Effector CD8-positive, alpha-beta T cell (primary cell): ENCODE results near the gene IFT20.

Source experiments
- DNase-seq: peaks from one replicate; lab custom pipeline; 2025; lab: John Stamatoyannopoulos, UW
- total RNA-seq, 4 experiments: gene quantifications; one replicate each; lab custom pipeline; 2026; lab: John Stamatoyannopoulos, UW

Gene IFT20, protein sequence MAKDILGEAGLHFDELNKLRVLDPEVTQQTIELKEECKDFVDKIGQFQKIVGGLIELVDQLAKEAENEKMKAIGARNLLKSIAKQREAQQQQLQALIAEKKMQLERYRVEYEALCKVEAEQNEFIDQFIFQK
- total RNA-seq: 20.2 to 31.5 (median 26.3) reads per million in 4 experiments

DNA sequence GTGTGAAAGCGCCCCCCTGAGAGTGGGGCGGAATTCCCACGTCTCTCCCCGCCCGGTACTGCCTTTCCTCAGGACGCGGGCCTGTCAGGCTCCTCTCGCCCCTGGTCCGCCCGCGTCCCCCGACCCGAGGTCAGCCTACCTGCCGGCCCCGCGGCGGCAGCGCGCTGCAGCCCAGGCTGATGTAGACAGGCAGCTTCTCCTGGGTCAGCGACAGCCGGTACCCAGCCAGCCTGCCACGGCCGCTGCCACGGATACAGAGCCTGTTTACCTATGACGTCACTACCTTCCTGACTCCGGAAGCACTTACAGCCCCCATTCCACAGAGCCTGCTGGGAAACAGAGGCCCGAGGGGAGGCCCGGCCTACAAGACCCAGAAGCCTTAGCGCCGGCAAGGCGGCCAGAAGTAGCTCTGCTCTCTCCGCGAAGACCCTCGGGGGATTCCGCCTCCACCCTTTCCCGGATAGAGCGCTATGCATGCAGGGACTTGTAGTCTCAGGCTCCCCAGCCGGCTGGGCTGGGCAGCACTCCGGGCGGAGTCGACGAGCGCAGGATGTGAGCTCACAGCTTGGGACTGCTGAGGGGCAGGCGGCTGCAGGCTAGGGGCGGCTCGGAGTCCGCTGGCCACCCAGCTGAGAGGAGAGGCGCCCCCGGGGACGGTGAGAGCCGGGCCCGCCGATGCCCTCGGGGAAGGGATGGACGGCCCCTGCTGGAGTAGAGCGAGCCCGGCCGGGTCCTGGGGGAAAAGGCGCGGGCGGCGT is at the start of gene IFT20, which contains the start of gene TNFAIP1:
Gene IFT20, minus strand, starts transcription at position 272 of the 758 bp plus-strand sequence. CDS start 3,487 bp downstream, outside the sequence.
Gene TNFAIP1, plus strand, starts transcription at position 561 of the 758 bp plus-strand sequence. CDS start 3,761 bp downstream, outside the sequence.
- DNase-seq: peak; percentile 95

DNA sequence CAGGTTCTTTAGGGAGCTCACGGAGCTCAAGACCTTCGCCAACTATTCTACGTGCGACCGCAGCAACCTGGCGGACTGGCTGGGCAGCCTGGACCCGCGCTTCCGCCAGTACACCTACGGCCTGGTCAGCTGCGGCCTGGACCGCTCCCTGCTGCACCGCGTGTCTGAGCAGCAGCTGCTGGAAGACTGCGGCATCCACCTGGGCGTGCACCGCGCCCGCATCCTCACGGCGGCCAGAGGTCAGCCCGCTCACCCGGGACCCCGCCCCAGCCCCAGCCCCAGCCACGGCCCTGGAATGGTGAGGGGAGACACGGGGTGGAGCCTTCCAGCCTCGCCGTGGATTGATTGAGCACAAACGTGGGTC is 49.7 kb upstream of the IFT20 start:
- no peak for DNase-seq

DNA sequence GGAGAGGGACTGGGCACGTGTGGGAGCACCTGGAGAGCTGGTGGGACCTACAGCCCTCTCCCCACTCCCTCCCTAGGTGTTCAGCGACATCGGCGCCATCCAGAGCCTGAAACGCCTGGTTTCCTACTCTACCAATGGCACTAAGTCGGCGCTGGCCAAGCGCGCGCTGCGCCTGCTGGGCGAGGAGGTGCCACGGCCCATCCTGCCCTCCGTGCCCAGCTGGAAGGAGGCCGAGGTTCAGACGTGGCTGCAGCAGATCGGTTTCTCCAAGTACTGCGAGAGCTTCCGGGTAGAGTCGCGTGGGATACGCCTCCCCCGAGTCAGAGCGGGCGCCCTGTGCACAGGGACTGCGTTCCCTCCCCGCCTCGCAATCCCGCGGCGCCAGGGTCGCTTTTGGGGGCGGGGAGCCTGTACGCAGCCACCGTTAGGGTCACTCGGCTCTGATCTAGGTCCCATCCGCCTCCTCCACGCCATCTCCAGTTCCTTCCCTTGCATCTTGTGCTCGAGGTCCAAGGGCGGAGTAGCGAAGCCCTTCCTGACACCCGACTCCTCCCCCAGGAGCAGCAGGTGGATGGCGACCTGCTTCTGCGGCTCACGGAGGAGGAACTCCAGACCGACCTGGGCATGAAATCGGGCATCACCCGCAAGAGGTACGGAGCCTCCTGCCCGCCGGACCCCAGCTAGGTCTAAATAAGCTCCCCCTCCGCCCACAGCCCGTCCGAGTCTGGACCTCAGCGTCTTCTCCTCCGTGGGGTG is 49.2 kb upstream of the IFT20 start:
- DNase-seq: peak; percentile 19

DNA sequence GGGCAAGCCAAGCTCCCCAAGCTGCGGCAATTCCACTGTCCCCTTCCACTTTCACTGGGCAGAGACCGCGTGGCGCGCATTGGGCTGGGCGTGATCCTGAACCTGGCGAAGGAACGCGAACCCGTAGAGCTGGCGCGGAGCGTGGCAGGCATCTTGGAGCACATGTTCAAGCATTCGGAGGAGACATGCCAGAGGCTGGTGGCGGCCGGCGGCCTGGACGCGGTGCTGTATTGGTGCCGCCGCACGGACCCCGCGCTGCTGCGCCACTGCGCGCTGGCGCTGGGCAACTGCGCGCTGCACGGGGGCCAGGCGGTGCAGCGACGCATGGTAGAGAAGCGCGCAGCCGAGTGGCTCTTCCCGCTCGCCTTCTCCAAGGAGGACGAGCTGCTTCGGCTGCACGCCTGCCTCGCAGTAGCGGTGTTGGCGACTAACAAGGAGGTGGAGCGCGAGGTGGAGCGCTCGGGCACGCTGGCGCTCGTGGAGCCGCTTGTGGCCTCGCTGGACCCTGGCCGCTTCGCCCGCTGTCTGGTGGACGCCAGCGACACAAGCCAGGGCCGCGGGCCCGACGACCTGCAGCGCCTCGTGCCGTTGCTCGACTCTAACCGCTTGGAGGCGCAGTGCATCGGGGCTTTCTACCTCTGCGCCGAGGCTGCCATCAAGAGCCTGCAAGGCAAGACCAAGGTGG is 46.0 kb upstream of the IFT20 start:
- DNase-seq: no peak

DNA sequence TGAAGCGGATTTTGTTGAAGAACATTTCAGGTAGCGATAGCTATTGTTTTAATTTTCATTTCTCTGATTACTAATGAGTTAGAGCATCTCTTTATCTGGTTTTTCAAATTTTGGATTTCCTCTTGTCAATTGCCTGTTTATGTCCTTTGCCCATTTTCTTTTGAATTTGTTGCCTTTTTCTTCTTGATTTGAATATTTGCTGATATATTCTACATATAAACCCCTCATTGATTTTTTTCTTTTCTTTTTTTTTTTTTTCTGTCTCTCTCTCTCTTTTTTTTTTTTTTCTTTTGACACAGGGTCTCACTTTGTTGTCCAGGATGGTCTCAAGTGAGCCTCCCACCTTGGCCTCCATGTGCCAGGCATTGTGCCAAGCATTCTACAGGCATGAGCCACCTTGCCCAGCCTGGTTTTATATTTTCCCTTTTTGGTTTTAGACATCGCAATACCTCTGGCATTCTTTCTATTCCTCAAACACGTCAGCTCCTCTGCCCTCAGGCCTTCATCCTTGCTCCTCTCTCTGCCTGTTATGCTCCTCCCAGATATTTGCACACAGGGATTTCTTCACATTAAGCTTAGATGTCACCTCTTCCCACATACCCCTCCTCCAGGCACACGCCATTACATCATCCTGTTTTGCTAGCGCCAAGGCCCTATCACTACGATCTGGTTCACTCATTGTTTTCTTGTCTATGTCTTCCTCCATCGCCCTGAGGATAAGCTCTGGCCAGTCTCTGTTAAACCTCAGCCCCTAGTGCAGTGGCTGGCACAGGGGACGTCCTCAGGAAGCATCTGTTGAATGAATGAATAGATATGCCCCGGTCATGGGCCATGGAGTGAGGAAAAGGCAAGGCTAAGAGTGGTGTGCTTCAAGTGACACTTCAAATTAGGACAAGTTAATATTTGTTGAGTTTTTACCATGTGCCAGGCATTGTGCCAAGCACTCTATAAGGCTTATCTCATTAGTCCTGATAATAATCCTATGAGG is 44.8 kb upstream of the IFT20 start:
- DNase-seq: no peak

DNA sequence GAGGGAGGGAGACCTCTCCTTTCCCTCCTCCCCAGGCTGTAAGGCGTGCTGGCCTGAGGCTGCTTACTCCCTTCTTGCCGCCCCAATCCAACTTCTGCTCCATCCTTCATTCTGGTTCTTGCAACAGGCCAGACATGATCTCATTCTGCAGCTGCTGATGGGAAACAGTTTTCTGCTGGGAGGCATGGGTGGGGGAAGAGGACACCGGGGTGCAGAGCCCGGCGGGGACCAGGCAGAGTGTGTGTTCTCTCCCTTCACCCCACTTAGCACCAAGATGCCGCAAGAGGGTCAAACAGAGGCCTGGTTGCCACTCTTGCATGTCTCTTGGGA is 37.6 kb upstream of the IFT20 start:
- no peak for DNase-seq

DNA sequence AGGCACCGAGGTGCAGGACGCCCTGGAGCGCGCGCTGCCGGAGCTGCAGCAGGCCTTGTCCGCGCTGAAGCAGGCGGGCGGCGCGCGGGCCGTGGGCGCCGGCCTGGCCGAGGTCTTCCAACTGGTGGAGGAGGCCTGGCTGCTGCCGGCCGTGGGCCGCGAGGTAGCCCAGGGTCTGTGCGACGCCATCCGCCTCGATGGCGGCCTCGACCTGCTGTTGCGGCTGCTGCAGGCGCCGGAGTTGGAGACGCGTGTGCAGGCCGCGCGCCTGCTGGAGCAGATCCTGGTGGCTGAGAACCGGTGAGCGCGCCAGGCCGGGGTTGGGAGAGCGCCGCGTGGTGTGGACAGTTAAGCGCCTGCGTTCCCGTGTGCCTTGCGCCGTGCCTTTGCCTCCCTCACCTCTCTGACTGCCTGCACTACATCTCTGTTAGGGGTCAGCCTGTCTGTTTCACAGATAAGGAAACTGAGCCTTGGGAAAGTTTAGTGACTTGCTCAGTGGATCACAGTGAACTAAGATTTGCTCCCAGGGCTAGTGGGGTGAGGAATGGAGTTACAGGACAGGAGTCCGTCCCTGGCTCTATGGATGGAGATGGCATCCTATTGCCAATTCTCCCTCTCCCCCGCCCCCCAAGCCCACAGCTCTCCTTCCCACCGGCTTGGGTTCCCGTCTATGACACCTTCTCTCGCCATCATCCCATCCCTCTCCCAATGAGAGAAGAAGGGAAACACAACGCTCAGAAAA is 37.1 kb upstream of the IFT20 start:
- DNase-seq: no peak

DNA sequence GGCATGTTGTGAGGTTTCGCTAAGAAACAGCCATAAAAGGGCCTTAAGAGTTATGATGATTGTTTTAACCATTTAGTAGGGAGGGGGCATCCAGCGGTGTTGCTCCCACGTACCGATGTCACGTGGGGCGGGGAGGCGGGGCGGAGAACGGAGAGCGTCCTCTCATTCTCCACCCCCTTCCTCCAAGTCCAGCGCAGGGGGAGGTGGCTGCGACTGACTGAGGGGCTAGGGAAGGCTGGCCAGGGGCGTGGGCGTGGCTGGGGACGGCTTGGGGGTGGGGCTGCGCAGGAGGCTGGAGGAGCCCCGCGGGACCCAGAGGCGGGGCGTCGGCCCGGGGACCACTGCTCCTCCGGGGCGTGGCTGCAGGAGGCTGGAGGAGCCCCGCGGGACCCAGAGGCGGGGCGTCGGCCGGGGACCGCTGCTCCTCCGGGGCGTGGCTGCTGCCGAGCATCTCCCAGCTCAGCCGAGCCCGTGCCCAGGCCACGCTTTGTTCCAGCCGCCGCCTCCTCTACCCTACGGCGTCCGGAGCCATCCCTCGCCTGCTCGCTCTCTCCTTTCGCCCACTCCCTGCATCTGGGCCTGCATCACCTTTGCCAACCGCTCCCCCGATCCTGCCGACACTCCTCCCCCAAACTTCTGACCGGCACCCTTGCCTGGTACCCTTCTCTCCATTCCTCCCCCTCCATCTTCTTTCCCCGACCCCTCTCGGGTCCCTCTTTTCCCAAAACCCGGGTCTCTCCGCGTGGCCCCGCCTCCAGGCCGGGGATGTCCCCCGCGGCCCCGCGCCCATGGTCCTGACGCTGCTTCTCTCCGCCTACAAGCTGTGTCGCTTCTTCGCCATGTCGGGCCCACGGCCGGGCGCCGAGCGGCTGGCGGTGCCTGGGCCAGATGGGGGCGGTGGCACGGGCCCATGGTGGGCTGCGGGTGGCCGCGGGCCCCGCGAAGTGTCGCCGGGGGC is 36.3 kb upstream of the IFT20 start, which contains the start of gene SARM1:
Gene SARM1, plus strand, starts transcription at position 450 of the 958 bp plus-strand sequence. Its CDS starts 339 bp downstream, at position 789.
- DNase-seq: peak; percentile 72

DNA sequence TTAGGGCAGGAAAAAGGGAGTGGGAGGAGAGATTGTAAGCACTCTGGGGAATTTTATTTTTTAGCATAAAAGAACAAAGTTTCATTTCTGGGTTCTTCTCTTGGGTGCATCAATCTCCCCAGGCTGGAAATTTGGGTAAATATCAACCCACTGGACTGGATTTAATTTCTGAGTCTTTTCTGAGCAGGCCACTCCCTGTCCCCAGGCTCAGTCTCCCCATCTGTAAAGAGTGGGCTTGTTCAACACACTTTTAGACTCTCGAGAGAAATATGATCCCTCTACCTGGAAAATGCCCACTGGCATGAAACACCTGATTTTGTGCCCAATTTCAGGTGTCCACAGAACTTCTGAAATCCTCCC is 35.5 kb upstream of the IFT20 start:
- no peak for DNase-seq

DNA sequence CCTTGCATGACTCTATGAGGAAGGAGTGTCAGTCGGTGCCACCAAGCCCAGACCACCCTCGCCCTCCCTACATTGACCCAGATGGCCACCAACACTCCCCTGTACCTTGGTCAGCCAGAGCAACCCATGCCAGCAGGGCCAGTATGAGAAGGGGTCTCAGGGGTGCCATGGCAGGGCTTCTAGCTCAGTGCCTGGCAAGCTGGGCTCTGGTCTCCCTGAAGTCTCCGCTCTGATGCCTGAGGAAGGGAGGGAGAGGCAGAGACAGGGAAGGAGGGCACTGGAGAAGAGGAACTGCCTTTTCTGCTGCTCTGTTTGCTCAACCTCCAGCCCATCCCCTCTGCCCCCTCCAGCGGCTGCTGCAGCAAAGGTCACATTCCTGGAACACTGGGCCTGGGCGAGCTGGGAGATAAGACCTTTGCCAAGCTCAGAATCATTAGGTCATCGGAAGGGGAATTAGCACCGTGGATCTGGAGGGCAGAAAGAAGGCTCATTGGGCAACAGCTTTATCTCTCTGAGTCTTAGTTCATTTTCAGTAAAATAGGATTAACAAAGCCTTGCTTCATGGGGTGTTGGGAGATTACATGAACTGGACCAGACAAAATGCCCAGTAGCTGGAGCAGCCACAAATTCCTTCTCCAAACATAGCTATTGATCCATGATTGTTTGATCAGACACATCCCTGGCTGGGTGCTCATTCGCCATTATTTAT is 34.9 kb upstream of the IFT20 start, which contains the start of gene VTN:
Gene VTN, minus strand, starts transcription at position 273 of the 709 bp plus-strand sequence. Its CDS starts 104 bp downstream, at position 169.
- no peak for DNase-seq

DNA sequence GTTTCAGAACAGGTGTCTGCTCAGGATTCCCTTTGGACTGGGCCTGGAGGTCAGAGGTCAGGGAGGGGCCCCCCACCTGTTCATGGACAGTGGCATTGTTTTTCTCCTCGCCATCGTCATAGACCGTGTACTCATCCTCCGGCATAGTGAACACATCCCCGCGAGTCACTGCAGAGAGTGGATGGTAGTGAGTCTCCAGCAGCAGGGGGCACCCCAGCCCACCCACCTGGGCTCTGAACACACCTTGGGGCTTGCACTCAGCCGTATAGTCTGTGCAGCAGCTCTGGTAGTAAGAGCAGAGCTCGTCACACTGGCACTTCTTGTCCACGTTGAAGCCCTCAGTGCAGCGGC is 34.4 kb upstream of the IFT20 start:
- DNase-seq: no peak

DNA sequence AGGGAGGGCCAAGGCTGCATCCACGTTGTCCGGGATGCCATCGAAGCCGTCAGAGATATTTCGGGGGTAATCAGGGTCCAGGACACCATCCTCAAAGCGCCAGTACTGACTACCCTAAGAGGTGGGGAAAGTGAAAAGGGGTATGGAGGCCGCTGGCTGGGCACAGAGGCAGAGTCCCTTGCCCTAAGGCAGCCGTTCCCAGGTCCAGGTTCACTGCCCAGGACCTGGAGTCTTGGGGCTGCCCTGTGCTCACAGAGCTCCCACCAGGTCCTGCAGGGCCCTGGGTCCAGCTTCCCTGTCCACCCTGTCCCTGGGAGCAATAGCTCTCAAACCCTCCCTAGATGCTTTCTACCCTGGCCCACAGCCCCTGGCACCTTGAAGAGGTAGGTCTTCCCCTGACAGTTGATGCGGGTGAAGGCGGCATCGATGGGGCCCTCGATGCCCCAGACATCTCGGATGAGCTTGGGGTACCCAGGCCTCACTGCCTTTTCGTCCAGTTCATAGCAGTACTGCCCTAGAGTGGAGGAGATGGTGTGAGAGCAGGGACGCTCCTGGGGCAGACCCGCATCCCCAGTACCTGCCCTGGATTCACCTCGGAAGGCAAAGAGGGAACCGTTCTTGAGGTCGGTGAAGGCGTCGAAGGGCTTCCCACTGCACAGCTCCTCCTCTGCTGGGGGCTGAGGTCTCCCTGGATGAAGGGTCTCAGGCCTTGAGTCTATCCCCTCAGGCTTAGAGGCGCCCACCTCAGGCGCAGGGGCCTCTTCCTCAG is 33.8 kb upstream of the IFT20 start:
- no peak for DNase-seq

DNA sequence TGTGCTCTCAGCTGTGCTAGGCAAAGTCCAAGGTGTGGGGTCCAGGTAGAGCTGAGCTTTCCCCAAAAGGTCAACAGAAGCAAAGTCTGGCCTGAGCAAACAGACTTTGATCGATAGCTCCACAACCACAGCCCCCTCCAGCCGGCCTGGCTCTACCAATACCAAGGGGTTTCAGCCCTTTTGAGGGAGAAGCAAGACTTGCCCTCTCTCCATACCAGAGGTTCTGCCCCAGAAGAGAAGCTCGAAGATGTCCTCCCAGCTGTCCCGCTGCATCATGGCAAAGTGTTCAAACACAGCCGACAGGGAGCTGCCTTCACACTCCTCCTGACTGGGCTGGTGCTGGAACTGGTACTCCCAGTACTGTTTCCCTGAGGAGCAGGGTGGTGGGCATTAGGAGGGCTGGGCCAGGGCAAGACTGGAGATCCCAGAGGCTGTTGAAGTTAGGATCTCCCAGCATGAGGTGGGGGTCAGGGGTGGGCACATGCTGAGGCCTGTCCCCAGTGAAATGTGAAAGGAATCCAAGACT is 33.1 kb upstream of the IFT20 start:
- DNase-seq: no peak

DNA sequence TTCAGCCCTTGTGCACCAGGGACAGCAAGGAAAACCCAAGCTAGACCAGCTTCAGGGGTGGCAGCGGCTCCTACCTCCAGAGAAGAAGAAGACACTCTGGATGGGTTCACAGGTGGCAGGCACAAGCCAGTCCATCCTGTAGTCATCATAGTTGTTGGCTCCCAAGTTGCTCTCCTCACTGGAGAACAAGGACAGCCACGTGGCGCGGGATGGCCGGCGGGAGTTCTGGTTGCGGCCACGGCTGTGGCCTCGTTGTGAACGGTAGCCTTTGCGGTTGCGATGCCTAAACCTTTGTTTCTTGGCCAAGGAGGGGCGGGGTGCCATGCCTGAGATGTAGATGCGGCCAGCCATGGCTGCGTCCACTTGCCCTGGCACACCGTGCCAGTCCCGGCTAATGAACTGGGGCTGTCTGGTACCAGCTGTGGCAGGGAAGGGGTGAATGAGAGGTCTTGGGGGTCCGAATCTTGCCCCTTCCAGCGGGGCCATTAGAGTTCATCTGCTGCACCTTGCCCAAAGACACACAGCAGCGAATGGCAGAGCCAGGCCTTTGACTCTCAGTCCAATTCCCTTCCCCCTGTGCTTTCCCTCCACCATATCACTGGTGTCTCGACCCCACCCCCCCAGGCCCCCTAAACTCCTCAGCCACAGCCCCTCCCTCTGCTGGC is 32.5 kb upstream of the IFT20 start:
- DNase-seq: no peak

DNA sequence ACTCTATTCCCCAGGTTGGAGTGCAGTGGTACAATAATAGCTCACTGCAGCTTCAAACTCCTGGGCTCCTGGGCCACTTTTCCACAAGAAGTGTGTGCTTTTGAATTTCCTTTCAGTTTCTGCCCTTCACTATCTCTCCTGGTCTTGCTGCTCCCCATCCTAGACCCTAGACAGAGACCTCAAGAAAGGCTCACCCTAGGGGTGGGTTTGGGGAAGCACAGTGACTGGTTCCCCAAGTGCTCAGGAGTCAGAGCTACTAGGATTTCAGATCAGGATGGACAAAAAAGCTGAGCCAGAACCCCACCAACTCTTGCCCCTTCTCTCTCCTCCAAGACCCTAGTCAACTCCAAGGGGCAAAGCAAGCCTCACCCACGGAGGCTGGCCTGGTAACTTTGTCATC is 31.3 kb upstream of the IFT20 start:
- no peak for DNase-seq

DNA sequence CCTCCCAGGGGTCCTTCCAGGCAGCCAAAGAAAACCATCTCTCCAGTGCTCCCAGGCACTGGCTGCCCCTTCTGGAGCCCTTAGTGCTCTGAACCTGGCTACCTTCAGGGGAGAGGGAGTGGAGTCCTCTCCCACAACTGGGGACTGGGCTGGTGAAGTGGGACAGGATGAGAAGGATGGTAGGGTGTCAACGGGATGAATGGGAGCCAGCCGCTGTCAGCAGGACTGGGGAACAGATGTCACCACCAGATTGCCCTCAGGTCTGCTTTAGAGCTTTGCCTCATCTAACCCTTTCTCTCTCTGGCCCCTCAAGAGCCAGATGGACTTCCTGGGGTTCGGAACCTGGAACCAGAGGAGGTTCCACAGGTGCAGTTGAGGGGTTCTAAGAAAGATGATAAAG is 30.2 kb upstream of the IFT20 start:
- DNase-seq: no peak
